ENCODE results near the gene DNAJC4.

Gene DNAJC4

DNA sequence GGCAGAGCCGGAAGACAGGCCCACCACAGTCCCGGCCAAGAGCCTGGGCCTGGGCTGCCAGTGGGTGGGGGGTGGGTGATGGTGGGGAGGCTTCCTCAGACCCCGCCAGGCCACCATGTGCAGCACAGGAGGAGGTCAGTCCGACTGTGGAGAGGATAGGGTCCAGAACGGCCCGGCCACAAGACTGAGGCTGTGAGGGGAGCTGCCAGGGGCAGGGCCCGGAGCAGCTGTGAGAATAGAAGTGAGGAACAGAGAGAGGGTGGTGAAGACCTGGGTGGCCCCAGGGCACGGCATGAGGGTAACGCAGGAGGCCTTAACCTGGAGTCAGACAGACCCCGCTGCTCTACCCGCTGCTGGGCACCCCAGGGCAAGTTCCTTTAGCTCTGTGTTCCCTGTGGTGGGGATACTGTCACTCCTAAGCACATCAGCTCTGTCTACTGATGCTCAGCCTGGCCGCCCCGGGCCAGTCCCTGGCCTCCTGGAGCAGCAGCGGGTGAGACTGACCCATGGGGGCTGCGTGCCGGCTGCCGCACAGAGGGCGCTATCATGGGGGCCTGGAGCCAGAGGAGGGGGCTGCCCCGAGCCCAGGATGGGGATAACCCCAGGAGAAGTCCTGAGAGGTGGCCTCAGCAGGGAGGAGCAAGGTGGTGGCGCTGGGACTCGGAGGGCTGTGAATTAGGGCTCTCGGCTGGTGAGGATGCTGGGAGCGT is 22.1 kb upstream of the DNAJC4 start:
- TF ChIP-seq, protein P1, sequence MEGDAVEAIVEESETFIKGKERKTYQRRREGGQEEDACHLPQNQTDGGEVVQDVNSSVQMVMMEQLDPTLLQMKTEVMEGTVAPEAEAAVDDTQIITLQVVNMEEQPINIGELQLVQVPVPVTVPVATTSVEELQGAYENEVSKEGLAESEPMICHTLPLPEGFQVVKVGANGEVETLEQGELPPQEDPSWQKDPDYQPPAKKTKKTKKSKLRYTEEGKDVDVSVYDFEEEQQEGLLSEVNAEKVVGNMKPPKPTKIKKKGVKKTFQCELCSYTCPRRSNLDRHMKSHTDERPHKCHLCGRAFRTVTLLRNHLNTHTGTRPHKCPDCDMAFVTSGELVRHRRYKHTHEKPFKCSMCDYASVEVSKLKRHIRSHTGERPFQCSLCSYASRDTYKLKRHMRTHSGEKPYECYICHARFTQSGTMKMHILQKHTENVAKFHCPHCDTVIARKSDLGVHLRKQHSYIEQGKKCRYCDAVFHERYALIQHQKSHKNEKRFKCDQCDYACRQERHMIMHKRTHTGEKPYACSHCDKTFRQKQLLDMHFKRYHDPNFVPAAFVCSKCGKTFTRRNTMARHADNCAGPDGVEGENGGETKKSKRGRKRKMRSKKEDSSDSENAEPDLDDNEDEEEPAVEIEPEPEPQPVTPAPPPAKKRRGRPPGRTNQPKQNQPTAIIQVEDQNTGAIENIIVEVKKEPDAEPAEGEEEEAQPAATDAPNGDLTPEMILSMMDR (IDR thresholded peaks at IDR 0.05; ENCODE audit: extremely low read depth, insufficient read depth, missing control alignments): no peak
- in situ Hi-C loops (cut with MboI; ENCODE audit: low pct_unique_long_range_greater_than_20kb, low sequenced_read_pairs, unreplicated experiment): no loop called here
- no peak for DNase-seq (ENCODE audit: low spot score)

DNA sequence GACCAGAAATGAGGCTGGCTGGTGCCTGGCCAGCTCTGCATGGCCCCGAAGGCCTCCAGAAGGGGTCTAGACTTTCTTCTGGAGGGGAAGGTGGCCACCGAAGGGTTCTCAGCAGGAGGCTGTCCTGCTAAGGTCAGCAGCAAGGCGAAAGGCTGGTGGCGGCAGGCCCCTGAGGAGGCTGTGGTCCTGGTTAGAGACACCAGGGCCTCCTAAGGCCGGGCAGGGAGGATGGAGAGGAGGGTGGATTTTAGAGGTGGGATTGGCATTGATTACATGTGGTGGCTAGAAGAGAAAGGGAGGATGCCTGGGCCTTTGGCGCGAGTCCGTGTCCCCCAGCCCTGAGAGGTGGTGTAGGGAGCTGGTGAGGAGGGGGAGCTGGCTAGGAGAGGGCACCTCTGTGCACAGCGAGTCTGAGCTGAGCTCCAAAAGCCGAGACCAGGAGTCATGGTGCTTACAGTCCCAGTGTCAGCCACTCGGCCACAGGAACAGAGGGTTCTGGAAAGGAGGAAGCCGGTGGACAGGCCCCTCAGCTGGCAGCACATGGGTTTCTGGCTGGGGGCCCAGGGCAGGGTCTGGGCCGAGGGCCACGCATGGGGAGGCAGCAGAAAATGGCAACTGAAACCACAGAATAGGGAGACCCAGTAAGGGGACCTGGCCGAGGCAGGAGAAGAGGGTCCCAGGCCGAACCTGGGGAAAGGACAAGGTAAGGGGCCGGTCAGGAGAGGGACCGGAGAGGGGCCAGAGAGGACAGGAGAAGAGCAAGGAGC is 21.4 kb upstream of the DNAJC4 start:
- no peak for DNase-seq (ENCODE audit: low spot score)
- TF ChIP-seq, protein P1 (IDR thresholded peaks at IDR 0.05; ENCODE audit: extremely low read depth, insufficient read depth, missing control alignments): no peak
- in situ Hi-C loops (cut with MboI; ENCODE audit: low pct_unique_long_range_greater_than_20kb, low sequenced_read_pairs, unreplicated experiment): no loop called here

DNA sequence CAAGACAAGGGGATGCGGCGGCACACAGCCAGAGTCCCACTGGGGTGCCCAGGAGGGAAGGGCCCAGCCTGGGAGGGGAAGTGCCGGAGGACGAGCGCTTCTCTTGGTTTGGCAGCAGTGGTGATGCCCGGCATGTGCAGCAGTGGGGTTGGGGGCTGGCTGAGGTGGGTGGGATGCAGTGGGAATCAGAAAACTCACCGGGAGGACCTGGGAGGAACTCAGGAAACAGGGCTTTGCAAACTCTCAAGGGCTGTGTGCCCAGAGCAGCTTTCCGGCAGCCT is 20.8 kb upstream of the DNAJC4 start:
- no peak for DNase-seq (ENCODE audit: low spot score)
- TF ChIP-seq, protein P1 (IDR thresholded peaks at IDR 0.05; ENCODE audit: extremely low read depth, insufficient read depth, missing control alignments): no peak
- in situ Hi-C loops (cut with MboI; ENCODE audit: low pct_unique_long_range_greater_than_20kb, low sequenced_read_pairs, unreplicated experiment): no loop called here

DNA sequence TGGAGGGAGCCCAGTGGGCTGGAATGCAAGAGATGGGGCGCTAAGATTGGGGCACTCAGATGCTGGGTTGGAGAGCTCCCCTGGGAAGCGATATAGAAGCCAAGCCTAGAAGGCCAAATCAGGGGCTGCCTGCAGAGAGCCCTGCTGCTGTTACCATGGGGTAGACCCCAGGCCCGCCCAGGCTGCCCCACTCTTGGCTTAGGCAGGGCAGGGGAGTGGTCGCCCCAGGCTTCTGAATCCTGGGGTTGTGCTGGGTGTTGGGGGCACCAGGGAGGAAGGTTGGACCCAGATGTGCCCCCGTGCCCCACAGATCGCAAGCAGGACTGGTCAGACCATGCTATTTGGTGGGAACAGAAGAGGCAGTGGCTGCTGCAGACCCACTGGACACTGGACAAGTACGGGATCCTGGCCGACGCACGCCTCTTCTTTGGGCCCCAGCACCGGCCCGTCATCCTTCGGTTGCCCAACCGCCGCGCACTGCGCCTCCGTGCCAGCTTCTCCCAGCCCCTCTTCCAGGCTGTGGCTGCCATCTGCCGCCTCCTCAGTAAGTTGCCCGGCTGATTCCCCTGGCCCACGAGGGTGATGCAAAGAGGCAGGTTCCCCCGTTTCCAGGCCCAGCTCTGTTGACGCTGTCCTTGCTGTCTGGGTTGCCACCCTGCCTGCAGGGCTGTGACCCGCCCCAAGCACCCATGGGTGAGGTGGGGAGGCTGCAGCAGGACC is 19.9 kb upstream of the DNAJC4 start:
- DNase-seq (ENCODE audit: low spot score): no peak
- TF ChIP-seq, protein P1 (IDR thresholded peaks at IDR 0.05; ENCODE audit: extremely low read depth, insufficient read depth, missing control alignments): no peak
- in situ Hi-C loops (cut with MboI; ENCODE audit: low pct_unique_long_range_greater_than_20kb, low sequenced_read_pairs, unreplicated experiment): no loop called here

DNA sequence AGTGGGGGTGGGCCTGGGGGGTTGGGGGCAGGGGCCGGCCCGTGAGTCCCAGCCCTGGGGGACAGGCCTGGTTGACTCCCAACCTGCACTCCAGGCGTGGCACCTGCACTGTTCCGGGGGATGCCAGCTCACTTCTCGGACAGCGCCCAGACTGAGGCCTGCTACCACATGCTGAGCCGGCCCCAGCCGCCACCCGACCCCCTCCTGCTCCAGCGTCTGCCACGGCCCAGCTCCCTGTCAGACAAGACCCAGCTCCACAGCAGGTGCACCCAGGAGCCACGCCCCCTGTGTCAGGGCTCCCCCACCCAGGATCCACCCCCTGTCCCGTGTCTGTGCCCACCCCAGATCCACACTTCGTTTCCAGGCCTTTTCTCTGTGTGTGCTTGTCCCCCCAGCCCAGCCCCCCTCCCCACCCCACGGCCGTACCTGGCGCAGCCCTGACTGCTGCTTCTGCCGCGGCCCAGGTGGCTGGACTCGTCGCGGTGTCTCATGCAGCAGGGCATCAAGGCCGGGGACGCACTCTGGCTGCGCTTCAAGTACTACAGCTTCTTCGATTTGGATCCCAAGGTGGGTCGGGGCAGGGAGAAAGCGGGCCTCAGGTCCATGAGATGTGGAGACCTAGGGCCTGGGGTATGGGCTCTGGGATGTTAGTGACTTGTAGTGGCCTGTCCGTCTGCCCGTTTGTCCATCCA is 19.0 kb upstream of the DNAJC4 start:
- TF ChIP-seq, protein P1 (IDR thresholded peaks at IDR 0.05; ENCODE audit: extremely low read depth, insufficient read depth, missing control alignments): no peak
- no peak for DNase-seq (ENCODE audit: low spot score)
- in situ Hi-C loops (cut with MboI; ENCODE audit: low pct_unique_long_range_greater_than_20kb, low sequenced_read_pairs, unreplicated experiment): no loop called here

DNA sequence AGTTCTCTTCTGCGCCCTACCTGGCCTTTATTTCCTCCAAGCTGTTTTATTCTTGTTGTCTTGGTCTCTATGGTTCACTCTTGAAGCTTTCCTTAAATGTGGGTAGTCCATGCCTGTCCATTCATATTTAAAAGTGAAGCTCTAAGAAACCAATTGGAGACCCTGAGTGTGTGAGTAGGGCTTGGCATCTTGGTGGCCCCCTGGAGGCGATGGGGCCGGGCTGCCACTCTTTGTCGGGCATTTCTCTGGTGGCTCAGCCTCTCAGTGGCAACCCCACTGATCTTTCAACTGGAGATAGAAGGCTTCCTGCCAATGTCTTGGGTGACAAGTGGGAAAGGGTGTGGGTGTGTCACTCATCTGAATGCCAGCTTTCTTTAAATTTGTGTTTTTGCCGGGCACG is 13.5 kb upstream of the DNAJC4 start:
- in situ Hi-C loops (cut with MboI; ENCODE audit: low pct_unique_long_range_greater_than_20kb, low sequenced_read_pairs, unreplicated experiment): no loop called here
- TF ChIP-seq, protein P1 (IDR thresholded peaks at IDR 0.05; ENCODE audit: extremely low read depth, insufficient read depth, missing control alignments): no peak
- DNase-seq (ENCODE audit: low spot score): no peak
